Endothelial cell of umbilical vein (primary cell): ENCODE measurements around the gene MAPK9. TPM values are rescaled to one million over a fixed set of nuclear protein-coding genes. Genes with fewer than 3 reads are reported as not detected.
A peak's percentile ranks its signal among the peaks of the same experiment; 100 is the strongest.

Experiments
- BruUV-seq: library from RNA; stranded (reverse); fragments of 400-500 nt; replicated peaks from 2 replicates; lab custom pipeline; 2021; lab: Mats Ljungman, UMichigan
- CTCF ChIA-PET: fragments of 300-600, 350-600 bp; sonication (Branson Sonifier 250); formaldehyde crosslinking; loops from one replicate; lab custom pipeline; 2021; ENCODE audit warnings: antibody characterized with exemption, inconsistent platforms; lab: Charles Lee
- POLR2A ChIA-PET: fragments of 300-600, 350-600 bp; sonication (Branson Sonifier 250); formaldehyde crosslinking; loops from one replicate; lab custom pipeline; 2021; ENCODE audit warnings: antibody characterized with exemption, inconsistent platforms; lab: Charles Lee
- DNase-seq: peaks from one replicate; pipeline ENCODE4 v3.0.0-alpha.2; 2011; ENCODE audit warnings: low read depth, low spot score
- FAIRE-seq: peaks from 2 replicates; lab custom pipeline; 2011; peaks lifted over from hg19 to GRCh38; lab: Jason Lieb, UNC
- H2AFZ ChIP-seq: 2 replicates; pipeline ENCODE4 v1.6.0; 2012; ENCODE audit warnings: low read depth, low read length, control low read depth, inconsistent platforms
- H3K27ac ChIP-seq: 2 replicates; pipeline ENCODE4 v1.5.1; 2011; ENCODE audit warnings: low read depth, mild to moderate bottlenecking, control low read depth, low read length, moderate library complexity; ENCODE audit not compliant: insufficient read depth
- H3K27me3 ChIP-seq, 2 experiments: 2 replicates each; pipeline versions ENCODE4 v1.6.0 to v1.6.1; 2011; ENCODE audit warnings: low read length in 2 of 2, mixed read lengths in 1 of 2; ENCODE audit not compliant: control insufficient read depth in 2 of 2, insufficient read depth in 2 of 2
- H3K36me3 ChIP-seq, 2 experiments: 2 replicates in 1 of 2; 3 replicates in 1 of 2; pipeline ENCODE4 v1.5.1; 2011; ENCODE audit warnings: low read length in 2 of 2, mild to moderate bottlenecking in 1 of 2, moderate library complexity in 1 of 2; ENCODE audit not compliant: control insufficient read depth in 2 of 2, insufficient read depth in 2 of 2; ENCODE audit errors: extremely low read depth in 1 of 2
- H3K4me1 ChIP-seq: 3 replicates; pipeline ENCODE4 v1.5.1; 2011; ENCODE audit warnings: mild to moderate bottlenecking, low read length; ENCODE audit not compliant: control insufficient read depth, insufficient read depth; ENCODE audit errors: extremely low read depth
- H3K4me2 ChIP-seq: 2 replicates; pipeline ENCODE4 v1.6.1; 2011; ENCODE audit warnings: low read length, control low read depth, mixed read lengths; ENCODE audit not compliant: insufficient read depth
- H3K4me3 ChIP-seq, 3 experiments: fragments of 200-600 bp in 1 of 3; sonication (generic), shearing (Covaris generic) in 1 of 3; replicated peaks in 1 of 3; 2 replicates each; pipeline ENCODE4 v1.5.1; 2011 to 2016; ENCODE audit warnings: control low read depth in 3 of 3, low read length in 3 of 3, mild to moderate bottlenecking in 2 of 3, inconsistent platforms in 1 of 3, low read depth in 1 of 3, moderate library complexity in 1 of 3; ENCODE audit not compliant: insufficient read depth in 1 of 3
- H3K79me2 ChIP-seq: 2 replicates; pipeline ENCODE4 v1.6.0; 2012; ENCODE audit warnings: low read length, inconsistent platforms; ENCODE audit not compliant: control insufficient read depth, insufficient read depth
- H3K9ac ChIP-seq: replicated peaks from 2 replicates; pipeline ENCODE3; 2011; ENCODE audit warnings: low read length, control low read depth; ENCODE audit not compliant: insufficient read depth; ENCODE audit errors: extremely low read depth
- H3K9me1 ChIP-seq: replicated peaks from 3 replicates; pipeline ENCODE4 v1.6.0; 2011; ENCODE audit warnings: mild to moderate bottlenecking, low read length; ENCODE audit not compliant: control insufficient read depth, insufficient read depth; ENCODE audit errors: extremely low read depth
- H3K9me3 ChIP-seq: replicated peaks from 2 replicates; pipeline ENCODE4 v1.5.1; 2012; ENCODE audit warnings: low read length, inconsistent platforms; ENCODE audit not compliant: control insufficient read depth, insufficient read depth
- H4K20me1 ChIP-seq: replicated peaks from 2 replicates; pipeline ENCODE3; 2011; ENCODE audit warnings: mild to moderate bottlenecking, low read length; ENCODE audit not compliant: control insufficient read depth, insufficient read depth; ENCODE audit errors: extremely low read depth
- CTCF ChIP-seq, 2 donors: IDR thresholded peaks; 1 replicate in 1 of 2; 2 replicates in 1 of 2; pipeline ENCODE4 v1.5.1; 2011; ENCODE audit warnings: low read length in 2 of 2, mild to moderate bottlenecking in 2 of 2, moderate library complexity in 2 of 2, control low read depth in 1 of 2, inconsistent platforms in 1 of 2, low read depth in 1 of 2; ENCODE audit not compliant: insufficient read depth in 1 of 2; ENCODE audit errors: extremely low read depth in 1 of 2
- EZH2 ChIP-seq: IDR thresholded peaks from 2 replicates; pipeline ENCODE4 v1.6.1; 2012; ENCODE audit warnings: borderline replicate concordance, low read depth, mild to moderate bottlenecking, moderate library complexity, low read length, inconsistent platforms; ENCODE audit not compliant: severe bottlenecking
- GATA2 ChIP-seq: IDR thresholded peaks from 2 replicates; pipeline ENCODE4 v1.7.0; 2011; ENCODE audit warnings: low read depth, mild to moderate bottlenecking, moderate library complexity, mixed read lengths, low read length; ENCODE audit not compliant: insufficient read length, insufficient read depth
- POLR2AphosphoS5 ChIP-seq: IDR thresholded peaks from 2 replicates; pipeline ENCODE4 v1.6.1; 2012; ENCODE audit warnings: low read depth, mild to moderate bottlenecking, control low read depth, low read length, moderate library complexity; ENCODE audit not compliant: insufficient read depth
- dilution Hi-C: fragments of 300-500 bp; cut with MboI; formaldehyde crosslinking; loops from one replicate; pipeline ENCODE4 v1.15.0; 2019; ENCODE audit warnings: low sequenced_read_pairs; ENCODE audit not compliant: extremely low pct_ligation_motif_present
- intact Hi-C: fragments of 100-400 bp; cut with micrococcal nuclease; formaldehyde crosslinking; loops from one replicate; pipeline ENCODE4 v1.10.0; 2022
- polyA plus RNA-seq, 4 experiments: library from polyadenylated mRNA; depleted of rRNA in 3 of 4; stranded (reverse) in 3 of 4; unstranded in 1 of 4; fragments of >200 nt; gene quantifications; 2 replicates each; pipeline versions ENCODE4 v1.2.1 to v1.2.3, GENCODE V29; 2011 to 2012; ENCODE audit warnings: missing spikeins in 1 of 4
- total RNA-seq: library from RNA; stranded (reverse); gene quantifications from 2 replicates; pipeline ENCODE4 v1.2.3, GENCODE V29; 2021

MAPK9 gene
- total and polyA plus RNA-seq, 2 donors (not counting 3 experiments of a cell fraction or from before 2014, with no cell fraction given), result 24.6 to 34.8 TPM

- Histone ChIP-seq H3K4me1 (peaks cover 3% of the 10 kb centered on the region), H4K20me1 (no peaks in the 10 kb centered on the region), H3K27ac (no peak overlapping the region), H3K27me3 (peaks cover 10 to 21% of the 10 kb centered on the region in 2 experiments), H3K4me2 (no peak overlapping the region), H3K9ac (no peak overlapping the region), H3K4me3 (peak overlapping the region in 1 of 3 experiments; percentile 27), H3K36me3 (no peaks in the 10 kb centered on the region), H3K9me1 (no peaks in the 10 kb centered on the region), H3K79me2 (no peaks in the 10 kb centered on the region), H3K9me3 (no peaks in the 10 kb centered on the region), H2AFZ (peak overlapping the region; percentile 8)
- ChIA-PET POLR2A (no interaction called here), CTCF (interaction anchor here (0.7 to 2.4 kb wide), 30 partner anchors 9 to 397 kb away, joined by 3 to 36 read pairs (median 4); partner anchors contain the start of gene GFPT2)
- TF ChIP-seq CTCF (IDR thresholded peaks at IDR 0.05; ENCODE audit: extremely low read depth in 1 of 2, insufficient read depth in 1 of 2, low read depth in 1 of 2, low read length in 2 of 2) (peak in 1 of 2 donors; percentile 46), POLR2AphosphoS5 (no peak), EZH2 (peak; percentile 6), GATA2 (no peak)
- BruUV-seq, result no TSS peak
- intact Hi-C loops, result loop anchor here (1.0 to 2.0 kb wide), 2 partner anchors 81 to 120 kb away; no protein-coding TSS in a partner anchor
- FAIRE-seq, result no peak
- DNase-seq, result no peak
- dilution Hi-C loops, result no loop called here
Measured at GRCh38 chr5:180208435-180209081, 83.3 kb downstream of the MAPK9 start.
